ENCODE measurements around the gene UBE2L3.
A peak's percentile ranks its signal among the peaks of the same experiment; 100 is the strongest.

Gene UBE2L3

GRCh38 chr22:21650823-21651520, 83.5 kb downstream of the UBE2L3 start:
- peak overlapping the region; percentile 58 for H3K4me3 ChIP-seq (ENCODE audit: control insufficient read depth, low read depth, low read length)
- TF ChIP-seq CTCF (IDR thresholded peaks at IDR 0.05; ENCODE audit: control insufficient read depth, insufficient read depth, low read depth, low read length, missing control alignments), result no peak
- DNase-seq (ENCODE audit: low read depth), result no peak

GRCh38 chr22:21651521-21652009, 84.1 kb downstream of the UBE2L3 start:
- H3K4me3 ChIP-seq (ENCODE audit: control insufficient read depth, low read depth, low read length), result peak overlapping the region; percentile 58
- no peak for TF ChIP-seq CTCF (IDR thresholded peaks at IDR 0.05; ENCODE audit: control insufficient read depth, insufficient read depth, low read depth, low read length, missing control alignments)
- no peak for DNase-seq (ENCODE audit: low read depth)

- H3K4me3 ChIP-seq (ENCODE audit: control insufficient read depth, low read depth, low read length), result peak overlapping the region; percentile 58
- no peak for DNase-seq (ENCODE audit: low read depth)
- TF ChIP-seq CTCF (IDR thresholded peaks at IDR 0.05; ENCODE audit: control insufficient read depth, insufficient read depth, low read depth, low read length, missing control alignments), result no peak
These were observed 84.6 kb downstream of the UBE2L3 start for GRCh38 chr22:21652010-21652546.

DNA sequence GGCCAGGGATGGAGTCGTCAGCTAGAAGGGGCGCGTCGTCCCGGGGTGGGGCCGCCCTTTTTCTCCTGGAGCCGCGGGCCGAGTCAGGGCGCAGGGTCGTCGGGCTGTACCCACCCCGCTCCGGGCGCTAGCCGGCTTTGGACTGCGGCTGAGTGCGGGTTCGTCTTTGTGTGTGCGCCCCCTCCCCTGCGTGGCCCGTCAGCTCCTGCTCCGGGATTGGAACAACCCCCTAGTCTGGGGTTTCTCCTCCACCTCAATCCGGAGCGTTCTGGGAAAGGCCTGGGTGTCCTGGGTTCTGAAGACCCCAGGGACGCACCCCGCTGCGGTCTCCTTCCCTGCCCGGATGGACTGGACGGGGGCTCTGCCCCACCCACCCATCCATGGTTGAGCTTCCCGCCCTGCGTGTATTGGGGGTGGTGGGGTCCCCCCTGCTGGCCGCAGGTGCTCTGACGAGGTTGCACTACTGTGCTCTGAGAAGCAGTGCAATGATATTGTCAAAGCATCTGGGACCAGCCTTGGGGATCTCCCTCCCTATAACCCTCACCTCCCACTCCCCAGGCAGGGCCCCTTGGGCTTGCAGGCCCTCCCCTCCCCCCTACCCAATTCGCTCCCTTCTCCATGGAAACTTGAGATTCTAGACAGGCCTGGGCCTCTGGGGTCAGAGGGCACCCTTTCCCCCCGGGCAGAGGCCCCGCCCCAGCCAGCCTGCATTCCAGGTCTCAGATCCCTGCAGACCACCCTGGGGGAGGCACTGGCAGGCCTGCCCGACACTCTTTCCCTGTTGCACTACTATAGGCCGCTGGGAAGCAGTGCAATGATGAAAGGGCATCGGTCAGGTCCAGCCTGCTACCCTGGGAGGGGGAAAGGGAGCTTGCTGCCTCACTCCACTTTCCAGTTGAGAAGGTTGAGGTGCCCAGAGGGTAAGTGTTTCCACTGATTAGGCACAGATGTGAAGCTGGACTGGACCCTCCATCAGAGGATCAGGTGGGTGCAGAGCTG, 85.3 kb downstream of the UBE2L3 start:
- no peak for DNase-seq (ENCODE audit: low read depth)
- TF ChIP-seq CTCF (IDR thresholded peaks at IDR 0.05; ENCODE audit: control insufficient read depth, insufficient read depth, low read depth, low read length, missing control alignments), result no peak
- peak overlapping the region; percentile 58 for H3K4me3 ChIP-seq (ENCODE audit: control insufficient read depth, low read depth, low read length)

- no peak for TF ChIP-seq CTCF (IDR thresholded peaks at IDR 0.05; ENCODE audit: control insufficient read depth, insufficient read depth, low read depth, low read length, missing control alignments)
- H3K4me3 ChIP-seq (ENCODE audit: control insufficient read depth, low read depth, low read length), result peak overlapping the region; percentile 12
- DNase-seq (ENCODE audit: low read depth), result no peak
These were observed 89.5 kb downstream of the UBE2L3 start for GRCh38 chr22:21657020-21657359.

GRCh38 chr22:21657360-21658032, 90.0 kb downstream of the UBE2L3 start:
- no peak for TF ChIP-seq CTCF (IDR thresholded peaks at IDR 0.05; ENCODE audit: control insufficient read depth, insufficient read depth, low read depth, low read length, missing control alignments)
- DNase-seq (ENCODE audit: low read depth), result no peak
- peak overlapping the region; percentile 37 for H3K4me3 ChIP-seq (ENCODE audit: control insufficient read depth, low read depth, low read length)

Measured in AG09309 (cell line).